SK-N-SH (cell line): ENCODE results near the gene SEZ6L2. TPM values are rescaled to one million over a fixed set of nuclear protein-coding genes. Genes with fewer than 3 reads are reported as not detected.
A peak's percentile ranks its signal among the peaks of the same experiment; 100 is the strongest.

ENCODE experiments used
- CHD2 ChIP-seq: fragments of 150-350 bp; IDR thresholded peaks from 2 replicates; pipeline ENCODE4 v1.6.1; 2018; ENCODE audit warnings: low read length; ENCODE audit not compliant: partially characterized antibody
- EP300 ChIP-seq, 2 experiments: IDR thresholded peaks; 2 replicates each; pipeline versions ENCODE4 v1.4.0 to v1.6.1; 2012; ENCODE audit warnings: borderline replicate concordance in 1 of 2, low read depth in 1 of 2, low read length in 1 of 2
- FOSL2 ChIP-seq: IDR thresholded peaks from 2 replicates; pipeline ENCODE4 v1.4.0; 2012; ENCODE audit warnings: low read depth, mild to moderate bottlenecking, moderate library complexity, borderline replicate concordance
- FOXJ3 ChIP-seq: sonication (generic); formaldehyde crosslinking; IDR thresholded peaks from 2 replicates; pipeline ENCODE4 v1.5.1; 2020; ENCODE audit warnings: mild to moderate bottlenecking, missing genetic modification reagents
- FOXM1 ChIP-seq: IDR thresholded peaks from 2 replicates; pipeline ENCODE4 v1.4.0; 2012; ENCODE audit warnings: low read depth, mild to moderate bottlenecking
- GABPA ChIP-seq: IDR thresholded peaks from 2 replicates; pipeline ENCODE4 v1.4.0; 2012; ENCODE audit warnings: low read depth, mild to moderate bottlenecking
- GATA2 ChIP-seq: sonication (generic); formaldehyde crosslinking; IDR thresholded peaks from 2 replicates; pipeline ENCODE4 v1.5.0; 2020; ENCODE audit warnings: mild to moderate bottlenecking, missing genetic modification reagents
- MAX ChIP-seq: IDR thresholded peaks from 2 replicates; pipeline ENCODE4 v1.4.0; 2012; ENCODE audit warnings: low read depth
- MEF2A ChIP-seq: IDR thresholded peaks from 2 replicates; pipeline ENCODE4 v1.4.0; 2012; ENCODE audit warnings: low read depth, borderline replicate concordance
- NFIC ChIP-seq: IDR thresholded peaks from 2 replicates; pipeline ENCODE4 v1.4.0; 2012; ENCODE audit warnings: borderline replicate concordance
- POLR2AphosphoS5 ChIP-seq: IDR thresholded peaks from 2 replicates; pipeline ENCODE4 v1.6.1; 2012; ENCODE audit warnings: low read depth, low read length
- RAD21 ChIP-seq: IDR thresholded peaks from 2 replicates; pipeline ENCODE4 v1.6.1; 2012; ENCODE audit warnings: mild to moderate bottlenecking, low read length
- RCOR1 ChIP-seq: fragments of 150-350 bp; IDR thresholded peaks from 2 replicates; pipeline ENCODE4 v1.6.1; 2017; ENCODE audit warnings: antibody characterized with exemption, low read length
- RFX5 ChIP-seq: IDR thresholded peaks from 2 replicates; pipeline ENCODE4 v1.6.1; 2012; ENCODE audit warnings: mild to moderate bottlenecking, improper control_type of control experiment, low read length
- SIN3A ChIP-seq: IDR thresholded peaks from 2 replicates; pipeline ENCODE4 v1.6.1; 2012; ENCODE audit warnings: low read depth, mild to moderate bottlenecking, low read length, moderate library complexity, borderline replicate concordance
- TAF1 ChIP-seq: IDR thresholded peaks from 2 replicates; pipeline ENCODE4 v1.6.1; 2012; ENCODE audit warnings: low read depth, mild to moderate bottlenecking, low read length, moderate library complexity, borderline replicate concordance
- TCF12 ChIP-seq: IDR thresholded peaks from 2 replicates; pipeline ENCODE4 v1.4.0; 2012
- YY1 ChIP-seq: IDR thresholded peaks from 2 replicates; pipeline ENCODE4 v1.4.0; 2012; ENCODE audit warnings: low read depth, mild to moderate bottlenecking
- ZBTB33 ChIP-seq: IDR thresholded peaks from 2 replicates; pipeline ENCODE4 v1.4.0; 2012; ENCODE audit warnings: low read depth, borderline replicate concordance
- polyA plus RNA-seq, 3 experiments: library from polyadenylated mRNA; depleted of rRNA; stranded (reverse); fragments of >200 nt; gene quantifications; 2 replicates each; pipeline ENCODE4 v1.2.3, GENCODE V29; 2012
- TF ChIP-seq, protein P1 (sequence below): fragments of 150-350 bp; IDR thresholded peaks from 2 replicates; pipeline ENCODE4 v1.6.1; 2016; ENCODE audit warnings: mild to moderate bottlenecking, low read depth, low read length
- TF ChIP-seq, protein P2 (sequence below): IDR thresholded peaks from 2 replicates; pipeline ENCODE4 v1.4.0; 2012; ENCODE audit warnings: low read depth, borderline replicate concordance

SEZ6L2 gene
- polyA plus RNA-seq, 1 of the 3 experiments (the other 2 are of a cell fraction): 59.8 TPM

DNA sequence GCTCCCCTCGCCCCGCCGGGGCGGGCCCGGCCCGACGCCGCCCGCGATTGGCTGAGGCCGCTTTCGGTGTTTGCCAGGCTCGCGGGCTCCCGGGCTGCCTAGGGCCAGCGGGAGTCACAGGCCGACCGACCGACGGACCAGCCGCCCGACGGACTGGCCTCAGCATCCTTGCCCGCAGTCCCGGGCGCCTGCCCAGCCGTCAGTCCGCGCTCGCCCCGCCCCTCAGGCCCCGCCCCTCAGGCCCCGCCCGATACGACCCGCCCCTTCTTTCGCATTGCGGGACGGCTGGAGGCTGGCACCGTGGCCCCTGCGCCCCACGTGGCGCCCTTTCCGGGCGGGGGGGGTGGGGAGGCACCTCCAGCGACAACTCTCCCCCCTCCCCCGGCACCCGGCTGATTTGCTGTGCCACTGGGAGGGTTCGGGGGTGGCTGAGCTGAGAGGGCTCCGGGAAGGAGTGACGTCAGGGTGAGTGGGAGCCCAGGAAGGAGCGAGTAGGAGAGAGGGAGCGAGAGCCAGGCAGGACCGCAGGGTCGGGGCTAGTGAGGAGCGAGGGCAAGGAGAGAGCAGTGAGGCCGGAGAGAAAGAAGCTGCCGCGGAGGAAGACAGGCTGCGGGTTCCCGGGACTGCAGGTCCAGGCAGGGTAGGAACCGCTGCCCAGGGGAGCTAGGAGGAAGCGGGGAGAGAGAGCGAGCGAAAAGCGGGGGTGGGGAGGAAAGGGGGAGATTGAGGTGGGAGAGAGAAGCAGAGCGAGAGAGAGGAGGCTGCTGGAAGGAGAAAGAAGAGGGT, 945 bp upstream of the SEZ6L2 start, which contains the start of gene ASPHD1 (continued):
- no peak for TF ChIP-seq MEF2A
- no peak for TF ChIP-seq FOSL2
- TF ChIP-seq, protein P1, sequence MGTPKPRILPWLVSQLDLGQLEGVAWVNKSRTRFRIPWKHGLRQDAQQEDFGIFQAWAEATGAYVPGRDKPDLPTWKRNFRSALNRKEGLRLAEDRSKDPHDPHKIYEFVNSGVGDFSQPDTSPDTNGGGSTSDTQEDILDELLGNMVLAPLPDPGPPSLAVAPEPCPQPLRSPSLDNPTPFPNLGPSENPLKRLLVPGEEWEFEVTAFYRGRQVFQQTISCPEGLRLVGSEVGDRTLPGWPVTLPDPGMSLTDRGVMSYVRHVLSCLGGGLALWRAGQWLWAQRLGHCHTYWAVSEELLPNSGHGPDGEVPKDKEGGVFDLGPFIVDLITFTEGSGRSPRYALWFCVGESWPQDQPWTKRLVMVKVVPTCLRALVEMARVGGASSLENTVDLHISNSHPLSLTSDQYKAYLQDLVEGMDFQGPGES: no peak
- TF ChIP-seq MAX: peak; percentile 96
- no peak for TF ChIP-seq RAD21
- TF ChIP-seq SIN3A: peak; percentile 43; the same call in 1 of the 2 replicates
- peak; percentile 52 for TF ChIP-seq POLR2AphosphoS5
- TF ChIP-seq FOXM1: no peak
- TF ChIP-seq YY1: no peak
- TF ChIP-seq, protein P2, sequence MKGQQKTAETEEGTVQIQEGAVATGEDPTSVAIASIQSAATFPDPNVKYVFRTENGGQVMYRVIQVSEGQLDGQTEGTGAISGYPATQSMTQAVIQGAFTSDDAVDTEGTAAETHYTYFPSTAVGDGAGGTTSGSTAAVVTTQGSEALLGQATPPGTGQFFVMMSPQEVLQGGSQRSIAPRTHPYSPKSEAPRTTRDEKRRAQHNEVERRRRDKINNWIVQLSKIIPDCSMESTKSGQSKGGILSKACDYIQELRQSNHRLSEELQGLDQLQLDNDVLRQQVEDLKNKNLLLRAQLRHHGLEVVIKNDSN: peak; percentile 78; the same call in 1 of the 2 replicates
- TF ChIP-seq FOXJ3 (CRISPR knock-in tag): peak; percentile 26; the same call in 1 of the 2 replicates
- TF ChIP-seq GABPA: no peak; the same call in 1 of the 2 replicates
- no peak for TF ChIP-seq NFIC
- no peak for TF ChIP-seq EP300 (IDR thresholded peaks at IDR 0.05; ENCODE audit: borderline replicate concordance in 1 of 2, low read depth in 1 of 2, low read length in 1 of 2)
- no peak for TF ChIP-seq GATA2 (CRISPR knock-in tag)
- no peak for TF ChIP-seq ZBTB33
- TF ChIP-seq RFX5: no peak
- TF ChIP-seq TCF12: peak; percentile 39; the same call in 1 of the 2 replicates
- TF ChIP-seq TAF1: peak; percentile 66; the same call in 1 of the 2 replicates
- peak; percentile 54 for TF ChIP-seq CHD2
- no peak for TF ChIP-seq RCOR1
